ENCODE results near the gene NCOA7.

DNA sequence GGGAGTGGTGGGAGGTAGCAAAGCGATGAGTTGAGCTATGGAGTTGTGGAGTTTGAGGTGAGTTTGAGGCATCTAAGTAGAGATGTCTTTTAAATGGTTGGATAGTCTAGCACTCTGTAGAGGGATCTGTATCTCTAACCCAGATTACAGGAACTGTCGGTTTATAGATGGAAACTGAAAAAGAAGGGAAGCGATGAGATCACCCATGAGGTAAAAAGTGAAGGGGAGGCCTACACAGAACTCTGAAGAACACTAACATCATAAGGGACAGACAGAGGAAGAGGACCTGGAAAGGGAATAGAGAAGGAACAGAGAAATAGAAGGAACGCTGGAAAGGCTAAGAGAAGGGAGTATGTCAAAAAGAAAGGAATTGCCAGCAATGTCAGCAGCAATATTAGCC lies 168.3 kb downstream of the NCOA7 start:
- no peak for TF ChIP-seq CTCF (IDR thresholded peaks at IDR 0.05)
- no peak for TF ChIP-seq POLR2A (IDR thresholded peaks at IDR 0.05)
- no peak for TF ChIP-seq POLR2AphosphoS5 (IDR thresholded peaks at IDR 0.05)
- TF ChIP-seq EP300 (IDR thresholded peaks at IDR 0.05), result no peak
